KMS-11 (cell line): ENCODE results near the gene PASK.

Source experiments
- H2AFZ ChIP-seq: fragments of 200-600 bp; sonication (generic); 2 replicates; pipeline ENCODE4 v1.6.1; 2016; ENCODE audit warnings: antibody characterized with exemption, mixed run types, low read depth
- H3K27ac ChIP-seq: fragments of 200-600 bp; sonication (generic); 2 replicates; pipeline ENCODE4 v1.6.1; 2016; ENCODE audit warnings: mild to moderate bottlenecking, mixed run types
- H3K27me3 ChIP-seq: fragments of 200-600 bp; sonication (generic); 2 replicates; pipeline ENCODE4 v1.6.1; 2017; ENCODE audit warnings: mild to moderate bottlenecking, low read depth, mixed run types, moderate library complexity; ENCODE audit not compliant: insufficient read depth
- H3K36me3 ChIP-seq: fragments of 200-600 bp; sonication (generic); 2 replicates; pipeline ENCODE4 v1.6.1; 2017; ENCODE audit warnings: mild to moderate bottlenecking, mixed run types; ENCODE audit not compliant: insufficient read depth
- H3K4me1 ChIP-seq: fragments of 200-600 bp; sonication (generic); 2 replicates; pipeline ENCODE4 v1.6.1; 2016; ENCODE audit warnings: mild to moderate bottlenecking, low read depth, mixed run types; ENCODE audit not compliant: poor library complexity, severe bottlenecking
- H3K4me2 ChIP-seq: fragments of 200-600 bp; sonication (generic); 2 replicates; pipeline ENCODE4 v1.7.0; 2016; ENCODE audit warnings: mild to moderate bottlenecking, mixed run types
- H3K4me3 ChIP-seq: fragments of 200-600 bp; sonication (generic); IDR thresholded peaks from 2 replicates; pipeline ENCODE4 v1.6.1; 2017; ENCODE audit warnings: low read depth, low read length, mixed read lengths; ENCODE audit not compliant: insufficient read depth
- H3K79me2 ChIP-seq: fragments of 200-600 bp; sonication (generic); 2 replicates; pipeline ENCODE4 v1.6.1; 2016; ENCODE audit warnings: low read depth, mixed run types; ENCODE audit not compliant: insufficient read depth
- H3K9ac ChIP-seq: fragments of 200-600 bp; sonication (generic); 2 replicates; pipeline ENCODE4 v1.6.1; 2016; ENCODE audit warnings: mild to moderate bottlenecking, mixed run types
- H4K20me1 ChIP-seq: fragments of 200-600 bp; sonication (generic); 2 replicates; pipeline ENCODE4 v1.6.1; 2016; ENCODE audit warnings: mild to moderate bottlenecking, mixed run types; ENCODE audit not compliant: insufficient read depth
- CTCF ChIP-seq: fragments of 200-600 bp; sonication (generic); conservative IDR thresholded peaks from 2 replicates; pipeline ENCODE4 v1.6.1; 2017; ENCODE audit warnings: low read depth, mild to moderate bottlenecking, antibody characterized with exemption, low read length, moderate library complexity, mixed read lengths

PASK gene

DNA sequence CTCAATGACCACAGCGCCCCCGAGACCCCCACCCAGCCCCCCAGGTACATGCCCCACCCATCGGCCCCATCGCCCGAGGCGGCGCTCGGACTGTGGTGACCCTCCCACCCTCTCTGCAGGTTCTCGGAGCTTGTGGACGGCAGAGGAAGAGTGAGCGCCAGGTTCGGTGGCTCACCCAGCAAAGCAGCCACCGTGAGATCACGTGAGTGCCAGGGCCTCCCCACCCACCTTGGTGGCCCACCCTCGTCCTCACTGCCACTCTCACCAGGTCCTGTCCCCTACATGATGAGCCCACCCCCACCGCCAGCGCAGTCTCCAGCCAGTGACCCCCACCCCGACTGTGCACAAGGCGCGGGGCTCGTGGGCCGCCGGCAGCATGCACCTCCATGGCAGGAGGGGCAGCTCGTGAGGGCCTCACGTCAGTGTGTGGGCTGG is 77.6 kb downstream of the PASK start:
- no peak overlapping the region for H3K27ac ChIP-seq
- H3K36me3 ChIP-seq = no peaks in the 10 kb centered on the region
- no peak overlapping the region for H2AFZ ChIP-seq
- TF ChIP-seq CTCF = no peak
- H3K27me3 ChIP-seq = peaks cover 7% of the 10 kb centered on the region; the same call in 1 of the 2 replicates
- no peak overlapping the region for H3K4me2 ChIP-seq
- H3K4me1 ChIP-seq = no peaks in the 10 kb centered on the region
- H3K79me2 ChIP-seq = no peaks in the 10 kb centered on the region
- H3K4me3 ChIP-seq = no peak overlapping the region
- H3K9ac ChIP-seq = no peak overlapping the region
- no peaks in the 10 kb centered on the region for H4K20me1 ChIP-seq

DNA sequence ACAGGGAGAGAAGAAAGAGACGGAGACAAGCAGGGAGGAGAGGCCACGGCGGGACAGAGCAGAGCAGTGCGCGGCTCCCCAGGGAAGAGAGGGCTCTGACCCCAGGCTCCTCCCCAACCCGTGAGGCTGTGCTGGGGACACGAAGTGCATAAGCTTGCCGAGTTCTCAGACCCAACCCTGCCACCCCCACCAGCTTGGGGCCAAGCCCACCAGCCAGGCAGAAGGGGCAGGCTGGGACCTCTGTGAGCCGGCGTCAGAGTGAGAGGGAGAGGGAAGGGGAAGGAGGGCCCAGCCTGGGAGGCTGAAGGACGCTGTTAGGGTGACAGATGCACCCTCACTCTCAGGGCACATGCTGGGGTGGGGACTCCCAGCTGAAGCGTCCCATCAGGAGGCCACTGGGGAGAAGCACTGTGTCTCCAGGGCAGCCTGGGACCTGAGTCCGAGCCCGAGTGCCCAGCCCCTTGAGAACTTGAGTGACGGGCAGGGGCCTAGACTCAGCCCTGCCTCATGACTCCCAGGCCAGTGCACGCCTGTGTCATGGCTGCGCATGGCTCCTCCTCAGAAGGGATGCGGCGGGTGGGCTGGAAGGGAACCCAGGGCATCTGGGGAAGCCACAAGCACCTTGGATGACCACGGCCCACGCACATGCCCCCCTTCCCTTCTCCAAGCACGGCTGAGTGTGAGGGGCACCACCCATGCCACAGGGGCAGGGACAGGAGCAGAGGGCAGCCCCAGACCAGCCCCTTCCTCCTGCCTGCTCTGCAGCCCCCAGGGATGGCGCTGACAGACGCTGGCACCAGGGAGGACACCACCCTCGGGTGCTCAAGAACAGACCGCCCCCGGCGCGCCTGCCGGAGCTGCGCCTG is 78.2 kb downstream of the PASK start:
- Histone ChIP-seq H3K36me3 (no peaks in the 10 kb centered on the region), H3K27ac (no peak overlapping the region), H3K27me3 (peaks cover 7% of the 10 kb centered on the region; the same call in 1 of the 2 replicates), H3K9ac (no peak overlapping the region), H4K20me1 (no peaks in the 10 kb centered on the region), H3K4me2 (no peak overlapping the region), H3K79me2 (no peaks in the 10 kb centered on the region), H3K4me1 (no peaks in the 10 kb centered on the region), H3K4me3 (no peak overlapping the region), H2AFZ (no peak overlapping the region)
- TF ChIP-seq CTCF = no peak

GRCh38 chr2:241070361-241070760 is 78.9 kb downstream of the PASK start:
- TF ChIP-seq CTCF = no peak
- H3K79me2 ChIP-seq = no peaks in the 10 kb centered on the region
- no peaks in the 10 kb centered on the region for H3K36me3 ChIP-seq
- H2AFZ ChIP-seq = no peak overlapping the region
- no peak overlapping the region for H3K27ac ChIP-seq
- H3K27me3 ChIP-seq = peaks cover 7% of the 10 kb centered on the region; the same call in 1 of the 2 replicates
- no peaks in the 10 kb centered on the region for H3K4me1 ChIP-seq
- H3K9ac ChIP-seq = no peak overlapping the region
- no peaks in the 10 kb centered on the region for H4K20me1 ChIP-seq
- H3K4me2 ChIP-seq = no peak overlapping the region
- H3K4me3 ChIP-seq = no peak overlapping the region

DNA sequence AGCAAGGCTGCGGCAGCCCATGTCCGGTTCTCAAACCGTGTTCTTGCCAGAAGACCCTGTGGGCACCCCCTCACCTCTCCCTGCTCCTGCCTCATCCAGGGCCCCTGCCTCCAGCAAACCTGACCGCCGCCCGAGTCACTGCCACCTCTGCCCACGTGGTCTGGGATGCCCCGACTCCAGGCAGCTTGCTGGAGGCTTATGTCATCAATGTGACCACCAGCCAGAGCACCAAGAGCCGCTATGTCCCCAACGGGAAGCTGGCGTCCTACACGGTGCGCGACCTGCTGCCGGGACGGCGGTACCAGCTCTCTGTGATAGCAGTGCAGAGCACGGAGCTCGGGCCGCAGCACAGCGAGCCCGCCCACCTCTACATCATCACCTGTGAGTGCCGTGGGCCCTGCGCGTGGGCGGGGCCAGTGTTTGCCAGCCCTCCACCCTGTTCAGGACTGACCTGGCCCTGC is 79.4 kb downstream of the PASK start:
- Histone ChIP-seq H3K36me3 (no peaks in the 10 kb centered on the region), H2AFZ (no peak overlapping the region), H4K20me1 (no peaks in the 10 kb centered on the region), H3K27me3 (peaks cover 7% of the 10 kb centered on the region; the same call in 1 of the 2 replicates), H3K4me2 (no peak overlapping the region), H3K9ac (no peak overlapping the region), H3K79me2 (no peaks in the 10 kb centered on the region), H3K4me3 (no peak overlapping the region), H3K4me1 (no peaks in the 10 kb centered on the region), H3K27ac (no peak overlapping the region)
- TF ChIP-seq CTCF = no peak
